HG03378 (cell line): Measurements from ENCODE around the gene ASPDH.

Experiments used
- ATAC-seq: cut with Tn5 transposase; IDR thresholded peaks from one replicate; pipeline ENCODE4 v1.9.1; 2021; ENCODE audit warnings: mild to moderate bottlenecking, moderate library complexity; ENCODE audit not compliant: unreplicated experiment

ASPDH gene

DNA sequence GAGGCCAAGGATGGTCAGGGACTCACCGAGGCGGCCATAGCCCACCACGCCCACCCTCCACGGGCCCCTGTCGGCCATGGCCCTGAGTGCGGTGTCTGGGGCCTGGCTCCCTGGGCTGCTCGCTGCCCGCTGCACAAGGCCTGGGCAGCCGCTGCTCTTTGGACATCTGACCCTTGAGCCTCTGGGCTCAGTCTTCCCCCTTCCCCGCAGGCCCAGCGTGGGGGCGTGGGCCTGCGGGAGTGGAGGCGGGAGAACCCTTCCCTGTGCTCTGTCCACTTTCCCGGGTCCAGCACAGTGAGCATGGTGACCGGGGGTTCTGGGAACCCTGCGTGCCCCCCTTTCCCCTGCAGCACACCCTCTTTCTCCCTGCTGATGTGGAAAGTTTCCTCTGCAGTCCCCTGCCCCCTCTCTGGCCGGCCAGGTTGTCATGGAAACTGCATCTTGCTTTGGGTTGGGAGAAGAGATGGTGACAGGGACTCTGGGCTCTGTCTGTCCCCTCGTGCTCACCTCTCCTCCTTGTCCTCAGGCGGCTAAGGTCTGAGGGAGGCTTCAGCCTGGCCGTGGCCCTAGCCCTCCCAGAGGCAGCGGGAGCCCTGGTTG lies at the start of gene ASPDH:
Gene ASPDH (minus strand): TSS at position 168 of the 600 bp plus-strand sequence. CDS start 90 bp downstream, at position 78.
- no peak for ATAC-seq

DNA sequence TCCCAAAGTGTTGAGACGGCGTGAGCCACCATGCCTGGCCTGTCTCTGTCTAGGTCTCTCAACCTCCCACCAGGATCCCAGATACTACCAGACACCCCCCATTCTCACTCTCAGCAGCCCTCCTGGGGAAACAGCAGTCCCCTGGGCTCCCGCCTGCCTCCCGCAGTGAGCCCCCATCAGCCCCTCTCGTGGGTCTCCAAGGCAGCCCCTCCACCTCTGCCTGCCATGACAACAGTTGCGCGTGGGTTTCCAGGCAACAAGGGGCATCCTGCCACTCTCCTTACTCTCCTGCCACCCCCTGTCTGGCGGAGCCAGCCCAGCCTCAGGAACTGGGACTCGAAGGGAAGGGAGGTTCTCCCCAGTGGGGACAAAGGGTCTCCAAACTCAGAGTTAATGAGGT lies 49.3 kb upstream of the ASPDH start:
- ATAC-seq, result no peak

DNA sequence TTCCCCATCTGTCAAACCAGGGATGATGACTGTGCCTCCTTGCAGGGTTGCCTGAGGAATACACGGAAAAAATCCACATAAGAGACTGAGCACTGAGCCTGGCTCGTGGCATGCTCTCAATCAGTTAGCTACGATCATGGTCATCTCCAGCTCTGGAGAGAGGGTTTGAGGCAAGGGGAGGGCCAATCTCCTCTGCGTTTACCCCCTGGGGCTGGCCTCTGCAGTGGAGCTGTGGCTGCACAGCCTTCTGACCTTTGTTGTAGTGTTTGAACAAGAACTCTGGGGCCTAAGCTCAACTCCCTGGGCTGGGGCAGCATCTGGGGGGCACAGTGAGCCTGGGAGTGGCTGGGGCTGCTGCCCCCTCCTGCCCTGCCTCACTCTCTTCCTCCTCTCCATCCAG lies 48.6 kb upstream of the ASPDH start:
- no peak for ATAC-seq

DNA sequence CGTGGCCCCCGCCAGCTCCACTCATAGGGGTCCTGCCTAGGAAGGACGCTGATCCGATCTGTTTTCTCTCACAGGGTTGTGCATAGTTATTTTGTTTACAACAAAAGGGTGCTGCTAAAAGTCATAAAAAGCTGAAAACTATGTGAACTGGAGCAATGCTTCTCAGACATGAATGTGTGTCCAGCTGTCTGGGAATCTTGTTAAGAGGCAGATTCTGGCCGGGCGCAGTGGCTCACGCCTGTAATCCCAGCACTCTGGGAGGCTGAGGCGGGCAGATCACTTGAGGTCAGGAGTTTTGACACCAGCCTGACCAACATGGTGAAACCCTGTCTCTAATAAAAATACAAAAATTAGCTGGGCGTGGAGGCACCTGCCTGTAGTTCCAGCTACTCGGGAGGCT lies 45.9 kb upstream of the ASPDH start:
- ATAC-seq, result no peak

DNA sequence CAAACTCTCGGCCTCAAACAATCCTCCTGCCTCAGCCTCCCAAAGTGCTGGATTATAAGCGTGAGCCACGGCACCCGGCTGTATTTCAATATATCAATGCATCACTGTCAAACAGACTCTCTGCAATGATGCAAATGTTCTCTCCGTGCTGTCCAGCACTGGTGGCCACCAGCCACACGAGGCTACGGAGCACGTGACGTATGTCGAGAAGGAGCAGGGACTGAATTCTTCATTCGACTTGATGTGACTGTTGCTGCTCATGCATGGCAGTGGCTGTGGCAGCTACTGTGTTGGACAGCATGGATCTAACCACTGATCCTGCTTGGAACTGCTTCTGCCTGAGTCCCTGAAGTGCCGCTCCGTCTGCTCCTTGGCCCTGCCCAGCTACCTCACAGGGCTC lies 44.7 kb upstream of the ASPDH start:
- no peak for ATAC-seq

DNA sequence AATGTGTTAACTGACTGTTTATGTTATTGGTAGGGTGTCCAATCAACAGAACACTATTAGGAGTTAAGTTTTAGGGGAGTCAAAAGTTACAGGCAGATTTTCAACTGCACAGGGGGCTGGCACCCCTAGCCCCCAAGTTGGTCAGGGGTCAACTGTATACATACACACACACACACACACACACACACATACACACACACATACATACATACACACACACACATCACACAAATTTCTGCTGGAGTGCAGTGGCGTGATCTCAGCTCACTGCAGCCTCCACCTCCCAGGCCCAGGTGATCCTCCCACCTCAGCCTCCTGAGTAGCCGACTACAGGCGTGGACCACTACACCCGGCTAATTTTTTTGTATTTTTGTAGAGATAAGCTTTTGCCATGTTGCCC lies 44.3 kb upstream of the ASPDH start:
- ATAC-seq, result no peak

DNA sequence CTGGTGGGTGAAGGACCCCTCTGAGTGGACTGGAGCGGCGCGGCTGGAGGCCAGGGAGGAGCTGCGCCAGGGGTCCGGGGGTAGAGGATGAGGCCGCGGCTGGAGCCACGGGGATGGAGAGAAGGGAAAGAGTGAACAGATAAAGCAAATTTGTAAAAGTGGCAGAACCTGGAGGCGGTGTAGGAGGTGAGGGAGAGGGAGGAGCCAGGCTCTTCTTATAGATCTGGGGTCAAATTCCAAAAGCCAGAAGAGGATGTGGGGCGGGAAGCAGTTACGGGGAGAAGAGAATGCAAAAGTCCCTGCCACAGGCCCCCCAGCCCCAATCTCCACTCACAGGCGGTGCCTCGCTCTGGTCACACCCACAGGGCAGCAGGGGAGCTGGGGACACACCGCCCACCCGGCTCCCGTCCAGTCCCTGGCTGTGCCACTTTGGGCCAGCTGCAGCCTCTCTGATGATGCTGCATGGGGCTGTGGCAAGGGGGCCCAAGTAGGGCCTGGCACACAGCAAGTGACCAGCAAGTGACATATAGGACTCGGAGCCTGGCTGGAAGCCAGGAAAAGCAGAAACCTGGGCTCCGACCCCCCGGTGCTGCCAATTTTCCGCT lies 43.4 kb upstream of the ASPDH start:
- ATAC-seq, result no peak

DNA sequence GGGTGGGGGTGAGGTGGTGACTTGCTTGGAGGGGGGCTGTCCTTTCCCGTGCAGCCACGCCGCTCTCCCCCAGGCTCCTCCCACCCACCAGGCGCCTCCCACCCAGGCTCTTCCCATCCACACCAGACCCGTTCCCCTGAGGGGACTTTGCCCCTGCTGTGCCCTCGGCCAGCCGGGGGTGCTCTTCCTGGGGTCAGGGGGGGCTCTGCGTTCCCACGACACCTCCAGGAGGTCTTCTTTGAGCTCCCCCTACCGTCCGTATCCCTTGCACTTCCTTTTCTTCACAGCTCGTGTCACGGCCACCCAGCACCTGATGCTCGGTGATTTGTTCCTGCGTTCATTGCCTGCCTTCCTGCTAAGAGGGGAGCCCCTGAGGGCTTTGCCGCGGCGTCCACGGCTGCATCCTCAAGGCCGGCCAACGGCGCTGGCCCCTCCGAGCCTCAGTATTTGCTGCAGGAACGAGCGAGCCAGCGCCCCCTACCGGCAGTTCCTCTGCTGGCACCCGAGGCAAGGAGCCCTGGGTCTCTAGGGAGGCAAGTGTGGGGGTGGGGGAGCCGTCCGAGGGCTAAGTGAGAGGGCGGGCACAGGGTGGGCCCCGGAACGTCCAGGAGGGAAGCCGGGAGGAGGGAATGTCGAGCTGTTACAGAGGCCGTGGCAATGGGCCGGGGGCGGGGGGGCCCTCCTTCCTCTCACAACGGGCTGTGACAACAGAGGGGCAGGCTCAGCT lies 42.7 kb upstream of the ASPDH start:
- no peak for ATAC-seq

DNA sequence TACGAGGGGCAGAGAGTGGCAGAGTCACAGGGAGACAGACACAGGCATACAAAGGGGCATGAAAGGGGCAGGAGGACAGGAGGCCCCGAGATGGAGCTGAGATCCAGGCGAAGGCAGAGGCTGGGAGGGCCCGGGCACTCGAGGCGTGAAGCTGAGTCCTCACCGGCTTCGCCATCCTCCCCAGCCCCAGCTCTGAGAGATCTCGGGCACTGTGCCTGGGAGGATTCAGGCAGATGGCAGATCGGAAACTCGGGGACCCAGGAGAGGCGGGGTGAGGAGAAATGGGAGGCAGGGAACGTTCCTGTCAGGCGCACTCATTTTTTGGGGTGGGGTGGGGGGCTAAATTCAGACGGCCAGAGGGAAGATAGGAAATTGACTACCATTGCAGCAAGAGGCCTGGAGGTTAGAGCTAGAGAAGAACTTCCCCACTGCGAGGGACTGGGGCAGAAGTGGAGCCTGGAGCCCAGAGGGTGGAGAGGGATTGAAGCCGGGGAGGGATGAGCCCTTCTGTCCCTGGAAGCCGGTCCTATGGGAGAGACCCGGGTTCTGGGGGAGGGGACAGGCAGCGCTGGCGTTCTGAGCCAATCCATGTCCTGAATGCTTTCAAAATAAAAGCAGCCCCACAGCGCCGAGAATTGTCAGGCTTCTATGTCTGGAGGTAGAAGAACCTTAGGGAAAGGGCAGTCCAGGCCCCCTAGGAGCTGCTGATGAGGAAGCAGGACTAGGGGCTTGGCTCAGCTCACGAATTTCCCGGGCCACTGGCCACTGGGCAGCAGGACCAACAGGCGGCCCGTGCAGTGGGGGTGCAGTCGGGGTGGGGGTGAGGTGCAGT lies 42.0 kb upstream of the ASPDH start:
- no peak for ATAC-seq

DNA sequence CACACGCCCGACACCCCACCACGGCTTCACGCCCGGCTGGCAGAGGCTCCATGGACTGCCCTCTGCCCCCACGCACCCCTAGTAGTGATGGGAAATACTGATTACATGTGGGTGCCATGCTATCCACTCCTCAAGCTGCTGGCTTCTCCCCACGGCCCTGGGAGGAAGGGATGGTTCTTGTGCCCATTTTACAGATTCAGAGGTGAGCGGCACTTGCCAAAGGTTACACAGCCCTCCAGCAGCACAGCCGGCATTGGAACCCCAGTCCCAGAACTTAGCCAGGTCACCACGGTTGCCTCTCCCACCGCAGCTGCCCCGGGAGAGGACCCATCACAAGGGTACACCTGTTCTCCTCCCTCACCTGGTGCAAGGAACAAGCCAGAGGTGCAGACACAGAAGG lies 41.3 kb upstream of the ASPDH start:
- no peak for ATAC-seq

DNA sequence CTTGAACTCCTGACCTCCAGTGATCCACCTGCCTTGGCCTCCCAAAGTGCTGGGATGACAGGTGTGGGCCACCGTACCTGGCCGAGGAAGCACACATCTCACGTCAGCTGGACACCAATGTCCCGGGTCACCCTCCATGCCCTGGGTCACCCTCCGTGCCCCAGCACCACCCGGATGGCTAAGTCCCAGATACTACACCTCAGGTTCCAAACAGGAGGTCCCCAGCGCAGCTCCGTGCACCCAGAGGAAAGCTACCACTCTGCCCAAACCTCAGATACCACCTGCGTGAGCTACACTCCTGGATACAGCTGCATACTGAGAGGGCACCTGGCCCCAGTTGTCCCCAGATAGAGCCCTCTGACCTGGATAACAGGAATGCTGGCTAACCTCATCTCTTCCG lies 40.5 kb upstream of the ASPDH start:
- ATAC-seq, result no peak

DNA sequence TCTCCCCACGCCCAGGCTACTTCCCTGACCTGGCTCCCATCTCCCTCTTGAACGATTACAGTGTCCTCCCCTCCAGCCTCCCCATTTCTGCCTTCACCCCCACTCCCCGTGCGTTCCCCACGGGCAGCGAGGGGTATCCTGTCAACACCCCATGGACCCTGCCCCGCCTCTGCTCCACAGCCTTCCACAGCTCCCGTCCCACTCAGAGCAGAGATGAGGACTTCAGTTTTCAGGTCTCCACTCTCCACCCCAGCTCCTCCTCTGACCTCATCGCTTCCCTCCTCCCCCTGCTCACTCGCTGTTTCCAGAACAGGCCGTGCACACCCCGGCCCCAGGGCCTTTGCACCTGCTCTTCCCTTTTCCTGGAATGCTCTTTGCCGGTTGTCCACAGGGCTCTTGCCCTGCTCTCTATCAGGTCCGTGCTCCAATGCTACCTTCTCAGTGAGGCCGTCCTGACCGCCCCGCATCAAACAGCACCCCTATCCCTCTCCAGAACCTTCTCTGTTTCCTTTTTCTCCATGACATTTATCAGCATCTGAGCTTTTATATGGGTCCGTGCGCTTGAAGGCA lies 39.5 kb upstream of the ASPDH start:
- no peak for ATAC-seq

DNA sequence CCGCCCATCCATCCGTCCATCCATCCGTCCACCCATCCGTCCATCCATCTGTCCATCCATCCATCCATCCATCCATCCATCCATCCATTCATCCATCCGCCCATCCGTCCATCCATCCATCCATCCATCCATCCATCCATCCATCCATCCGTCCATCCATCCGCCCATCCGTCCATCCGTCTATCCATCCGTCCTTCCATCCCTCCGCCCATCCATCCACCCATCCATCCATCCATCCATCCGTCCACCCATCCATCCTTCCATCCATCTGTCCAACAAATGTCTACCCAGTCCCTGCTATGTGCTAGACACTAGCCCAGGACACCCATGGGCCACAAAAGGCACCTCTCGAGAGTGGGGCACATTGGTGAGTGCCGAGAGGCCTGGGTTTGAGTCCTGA lies 38.8 kb upstream of the ASPDH start:
- no peak for ATAC-seq

DNA sequence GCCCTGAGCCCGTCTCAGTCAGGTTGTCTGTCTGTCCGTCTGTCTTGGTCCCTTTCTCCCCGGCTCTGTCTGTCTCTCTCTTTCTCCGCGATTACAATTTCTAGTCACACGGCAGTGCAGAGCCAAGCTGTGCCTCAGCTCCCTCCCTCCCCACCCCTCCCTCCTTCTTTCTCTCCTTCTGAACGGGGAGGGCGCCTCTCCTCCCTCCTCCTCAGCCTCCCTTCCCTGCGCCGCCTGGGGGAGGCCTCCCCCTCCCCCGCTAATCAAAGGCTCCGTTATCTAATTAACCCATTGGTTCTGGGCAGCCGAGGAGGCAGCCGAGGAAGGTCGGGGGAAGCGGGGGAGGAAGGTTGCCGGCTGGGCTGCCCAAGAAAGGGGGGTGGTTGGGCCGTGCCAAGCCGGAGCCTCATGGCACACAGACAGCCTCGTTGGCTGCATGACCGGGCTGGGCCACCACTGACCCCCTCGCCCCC lies 38.0 kb upstream of the ASPDH start:
- no peak for ATAC-seq

DNA sequence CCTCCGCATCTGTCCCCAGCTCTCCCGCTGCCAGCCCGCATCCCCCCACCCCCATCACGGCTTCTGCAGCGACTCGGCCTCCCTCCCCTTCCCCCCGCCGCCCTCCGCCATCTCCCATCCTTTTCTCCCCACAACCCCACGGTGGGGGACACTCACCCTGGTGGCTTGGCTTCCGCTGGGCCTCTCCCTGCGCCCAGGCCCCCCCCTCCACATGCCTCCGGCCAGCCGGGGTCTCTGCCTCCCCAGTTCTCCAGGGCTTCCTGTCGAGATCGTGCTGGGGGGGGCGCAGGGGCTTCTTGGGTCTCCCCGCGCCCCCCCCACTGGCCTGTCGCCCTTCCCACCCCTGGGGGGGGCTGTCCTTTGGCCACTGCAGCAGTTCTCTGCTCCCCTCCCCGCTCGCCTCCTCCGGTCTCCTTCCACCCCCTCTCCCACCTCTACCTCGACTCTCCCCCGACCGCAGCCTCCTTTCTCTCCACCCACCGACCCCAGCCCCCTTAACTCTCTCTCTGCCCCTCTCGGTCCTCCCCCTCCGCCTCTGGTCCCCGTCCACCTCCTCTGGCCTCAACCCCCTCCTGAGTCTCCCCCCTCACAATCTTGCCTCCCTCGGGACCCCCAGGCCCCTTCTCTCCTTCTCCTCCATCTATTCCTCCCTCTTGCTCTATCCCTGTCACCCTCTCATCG lies 37.5 kb upstream of the ASPDH start:
- ATAC-seq, result no peak

DNA sequence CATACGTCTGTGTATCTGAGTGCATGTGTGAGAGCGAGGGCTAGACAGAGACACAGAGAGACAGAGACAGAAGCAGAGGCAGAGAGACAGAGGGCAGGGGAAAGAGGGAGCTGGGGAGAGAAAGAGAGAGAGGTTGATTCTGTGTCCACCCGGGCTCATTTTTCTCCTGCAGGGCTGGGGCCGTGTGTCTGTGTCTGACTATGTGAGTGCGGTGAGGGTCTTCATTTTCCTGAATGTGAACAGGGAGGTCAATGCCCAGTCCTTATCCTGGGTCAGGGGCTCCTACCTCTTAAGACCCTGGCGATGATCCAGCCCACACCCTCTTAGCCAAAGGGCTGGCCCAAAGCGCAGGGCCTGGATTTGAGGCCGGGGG lies 36.9 kb upstream of the ASPDH start:
- ATAC-seq, result no peak

DNA sequence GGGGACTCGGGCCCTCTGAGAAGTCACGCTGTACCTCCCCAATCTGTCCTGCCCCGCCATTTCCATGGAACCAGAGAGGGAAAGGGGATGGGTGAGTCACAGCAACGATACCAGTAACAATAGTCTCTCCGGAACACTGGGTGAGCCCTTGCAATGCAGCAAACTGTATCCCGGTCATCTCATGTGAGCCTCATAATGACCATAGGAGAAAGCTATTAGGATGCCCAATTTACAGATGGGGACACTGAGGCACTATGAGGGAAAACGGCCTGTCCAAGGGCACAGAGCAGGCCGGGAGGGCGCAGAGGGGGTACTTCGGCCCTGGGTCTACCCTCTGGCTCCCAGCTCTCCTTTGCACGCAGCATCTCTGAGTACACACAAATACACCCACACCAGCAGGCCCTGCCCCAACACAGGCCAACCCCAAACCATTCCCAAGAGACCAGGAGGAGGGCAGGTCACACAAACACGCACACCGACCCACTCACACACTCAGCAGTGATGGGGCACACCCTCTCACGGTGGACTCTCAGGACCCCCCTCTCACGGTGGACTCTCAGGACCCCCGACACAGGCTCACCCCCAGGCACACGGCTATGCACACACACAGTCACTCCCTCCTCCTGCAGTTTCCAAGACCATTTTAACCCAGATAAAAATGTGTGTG lies 36.3 kb upstream of the ASPDH start:
- no peak for ATAC-seq

DNA sequence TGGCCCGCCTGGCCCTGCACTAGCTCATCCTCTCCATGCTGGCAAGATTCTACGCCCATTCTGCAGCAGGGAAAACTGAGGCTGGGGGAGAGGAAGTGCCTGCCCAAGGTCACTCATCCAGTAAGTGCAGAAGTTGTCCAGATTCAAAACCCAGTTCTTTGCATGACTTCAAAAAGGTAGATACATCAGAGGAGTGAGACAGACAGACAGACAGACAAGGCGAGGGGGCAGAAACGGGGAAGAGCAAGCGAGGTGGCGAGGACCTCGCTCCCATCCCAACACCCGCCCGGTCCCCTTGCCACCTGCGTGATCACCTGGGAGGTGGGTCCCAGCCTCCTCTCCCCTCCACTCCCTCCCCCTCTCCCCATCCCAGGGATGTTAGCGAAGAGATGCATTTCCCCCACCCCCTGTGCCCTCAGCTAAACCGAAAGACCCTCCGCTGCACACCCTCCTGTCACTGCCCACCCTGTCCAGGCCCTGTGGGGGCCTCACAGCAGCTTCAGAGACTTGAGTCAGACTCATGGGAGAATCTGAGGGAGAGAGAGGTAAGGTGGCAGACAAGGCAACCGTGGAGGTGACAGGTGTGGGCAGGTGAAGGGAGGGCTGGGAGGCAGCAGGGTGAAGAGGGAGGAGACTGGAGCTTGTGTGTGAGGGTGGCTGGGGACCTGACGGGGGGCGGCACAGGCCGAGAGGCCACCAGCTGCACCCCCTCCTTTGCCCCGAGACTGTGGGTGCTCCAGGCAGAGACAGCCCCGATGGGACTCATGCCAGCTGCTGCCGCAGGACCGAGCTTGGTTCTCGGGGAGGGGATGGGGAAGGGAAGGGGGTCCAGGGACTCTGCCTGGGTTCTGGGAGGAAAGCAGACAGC lies 35.6 kb upstream of the ASPDH start:
- ATAC-seq, result no peak
